ENCODE data around the gene SHB. TPM values are rescaled to one million over a fixed set of nuclear protein-coding genes. Genes with fewer than 3 reads are reported as not detected.

Gene SHB
- total RNA-seq, 1 experiment from 2014 or later = 29.6 TPM

DNA sequence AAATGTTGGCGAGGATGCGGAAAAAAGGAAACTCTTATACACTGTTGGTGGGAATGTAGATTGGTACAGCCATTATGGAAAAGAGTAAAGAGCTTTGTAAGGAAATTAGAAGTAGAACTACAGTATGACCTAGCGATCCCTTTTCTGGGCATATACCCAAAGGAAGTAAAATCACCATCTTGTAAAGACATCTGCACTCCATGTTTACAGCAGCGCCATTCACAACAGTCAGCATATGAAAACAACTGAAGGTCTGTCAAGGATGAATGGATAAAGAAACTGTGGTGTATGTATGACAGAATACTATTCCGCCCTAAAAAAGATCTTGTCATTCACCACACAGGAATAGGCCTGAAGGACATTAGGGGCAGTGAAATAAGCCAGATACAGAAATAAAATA, 137.4 kb downstream of the SHB start:
- intact Hi-C loops (cut with micrococcal nuclease) = no loop called here
- no TSS peak for BruUV-seq (replicated peaks)
- H3K9me3 Mint-ChIP-seq (ENCODE audit: unreplicated experiment) = no peaks in the 10 kb centered on the region
- H3K36me3 Mint-ChIP-seq (ENCODE audit: insufficient read depth, unreplicated experiment) = no peaks in the 10 kb centered on the region
- ChIA-PET POLR2A (interaction anchor here (0.6 kb wide), 1 partner anchor 231 kb away, joined by 3 read pairs; no protein-coding TSS in a partner anchor), CTCF (interaction anchor here (1.0 to 1.5 kb wide), 2 partner anchors 10 to 431 kb away, joined by 3 to 4 read pairs; no protein-coding TSS in a partner anchor)
- no peak overlapping the region for H3K27ac Mint-ChIP-seq (ENCODE audit: low read depth, unreplicated experiment)
- peaks cover 8% of the 10 kb centered on the region for H3K4me1 Mint-ChIP-seq (ENCODE audit: insufficient read depth, unreplicated experiment)
- no peak overlapping the region for H3K4me3 Mint-ChIP-seq (ENCODE audit: unreplicated experiment)
- H3K27me3 Mint-ChIP-seq (ENCODE audit: insufficient read depth, unreplicated experiment) = no peaks in the 10 kb centered on the region
- TF ChIP-seq, protein P1, sequence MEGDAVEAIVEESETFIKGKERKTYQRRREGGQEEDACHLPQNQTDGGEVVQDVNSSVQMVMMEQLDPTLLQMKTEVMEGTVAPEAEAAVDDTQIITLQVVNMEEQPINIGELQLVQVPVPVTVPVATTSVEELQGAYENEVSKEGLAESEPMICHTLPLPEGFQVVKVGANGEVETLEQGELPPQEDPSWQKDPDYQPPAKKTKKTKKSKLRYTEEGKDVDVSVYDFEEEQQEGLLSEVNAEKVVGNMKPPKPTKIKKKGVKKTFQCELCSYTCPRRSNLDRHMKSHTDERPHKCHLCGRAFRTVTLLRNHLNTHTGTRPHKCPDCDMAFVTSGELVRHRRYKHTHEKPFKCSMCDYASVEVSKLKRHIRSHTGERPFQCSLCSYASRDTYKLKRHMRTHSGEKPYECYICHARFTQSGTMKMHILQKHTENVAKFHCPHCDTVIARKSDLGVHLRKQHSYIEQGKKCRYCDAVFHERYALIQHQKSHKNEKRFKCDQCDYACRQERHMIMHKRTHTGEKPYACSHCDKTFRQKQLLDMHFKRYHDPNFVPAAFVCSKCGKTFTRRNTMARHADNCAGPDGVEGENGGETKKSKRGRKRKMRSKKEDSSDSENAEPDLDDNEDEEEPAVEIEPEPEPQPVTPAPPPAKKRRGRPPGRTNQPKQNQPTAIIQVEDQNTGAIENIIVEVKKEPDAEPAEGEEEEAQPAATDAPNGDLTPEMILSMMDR (IDR thresholded peaks at IDR 0.05; ENCODE audit: unreplicated experiment) = no peak
- DNase-seq (ENCODE audit: unreplicated experiment) = no peak

DNA sequence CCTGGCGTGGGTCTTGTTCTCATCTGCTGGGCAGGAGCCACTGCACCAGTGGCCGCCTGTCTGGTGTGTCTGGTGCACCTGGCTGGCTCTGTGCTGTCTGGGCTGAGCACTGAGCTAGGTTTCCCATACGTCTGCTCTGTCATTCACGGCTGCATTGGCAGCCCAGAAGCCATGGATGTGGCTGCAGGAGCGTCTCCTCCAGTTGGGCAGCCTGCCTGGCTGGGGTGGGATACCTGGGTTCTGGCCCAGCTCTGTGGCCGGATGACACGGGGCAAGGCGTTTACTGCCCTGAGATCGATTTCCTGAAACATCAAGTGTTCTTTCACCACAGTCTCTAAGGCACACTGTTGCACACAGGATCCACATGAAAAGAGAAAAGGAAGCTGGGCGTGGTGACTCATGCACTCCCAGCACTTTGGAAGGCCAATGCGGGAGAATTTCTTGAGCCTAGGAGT, 139.6 kb downstream of the SHB start:
- Mint-ChIP-seq H3K36me3 (ENCODE audit: insufficient read depth, unreplicated experiment) (no peaks in the 10 kb centered on the region), H3K27me3 (ENCODE audit: insufficient read depth, unreplicated experiment) (no peaks in the 10 kb centered on the region), H3K4me1 (ENCODE audit: insufficient read depth, unreplicated experiment) (peaks cover 13% of the 10 kb centered on the region), H3K9me3 (ENCODE audit: unreplicated experiment) (no peaks in the 10 kb centered on the region), H3K4me3 (ENCODE audit: unreplicated experiment) (no peak overlapping the region), H3K27ac (ENCODE audit: low read depth, unreplicated experiment) (no peak overlapping the region)
- intact Hi-C loops (cut with micrococcal nuclease) = no loop called here
- ChIA-PET POLR2A (interaction anchor here (0.5 to 0.7 kb wide), 3 partner anchors 11 to 127 kb away, joined by 3 to 4 read pairs (median 3); no protein-coding TSS in a partner anchor), CTCF (interaction anchor here (1.0 to 1.5 kb wide), 3 partner anchors 9 to 158 kb away, joined by 3 to 4 read pairs (median 3); partner anchors contain the start of gene SHB)
- TF ChIP-seq, protein P1 (IDR thresholded peaks at IDR 0.05; ENCODE audit: unreplicated experiment) = no peak
- BruUV-seq (replicated peaks) = no TSS peak
- peak; percentile 87 for DNase-seq (ENCODE audit: unreplicated experiment)

DNA sequence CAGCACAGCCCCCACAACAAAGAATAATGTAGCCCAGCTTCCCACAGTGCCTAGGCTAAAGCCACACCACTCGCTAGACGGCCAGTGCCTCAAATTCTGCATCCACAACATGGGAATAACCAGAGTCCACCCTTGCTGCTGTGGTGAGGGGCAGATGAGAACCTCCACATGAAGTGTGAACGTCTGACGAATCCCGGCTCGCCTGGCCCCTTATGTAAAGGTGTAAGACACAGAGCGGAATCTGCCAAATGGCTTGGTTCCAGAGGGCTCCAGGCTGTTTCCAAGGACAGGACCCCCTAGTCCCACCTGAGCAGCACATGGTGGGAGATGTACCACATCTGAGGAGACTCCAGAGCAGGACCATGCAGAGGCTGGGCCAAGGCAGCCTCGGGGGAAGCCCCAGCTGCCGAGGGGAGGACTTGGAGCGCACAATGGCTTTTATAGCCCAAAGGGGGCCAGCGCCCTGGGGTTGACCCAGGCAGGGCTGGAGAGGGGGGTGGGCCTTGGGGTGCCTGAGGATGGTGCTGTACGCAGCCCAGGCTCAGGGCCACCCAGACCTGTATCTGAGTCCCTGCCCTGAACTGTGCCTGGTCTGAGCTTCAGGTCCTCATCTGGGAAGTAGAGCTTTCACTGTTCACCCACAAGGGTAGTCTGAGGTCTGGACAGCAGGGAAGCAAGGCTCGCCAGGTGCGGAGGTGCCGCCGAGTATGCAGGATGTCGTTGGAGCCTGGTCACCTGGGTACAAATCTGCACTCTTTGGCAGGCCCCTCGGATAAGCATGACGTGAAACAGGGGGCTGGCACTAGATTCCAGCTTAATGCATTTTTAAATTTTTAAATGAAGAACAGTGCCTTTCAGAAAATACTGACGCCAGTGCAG, 140.2 kb downstream of the SHB start:
- no peak for DNase-seq (ENCODE audit: unreplicated experiment)
- TF ChIP-seq, protein P1 (IDR thresholded peaks at IDR 0.05; ENCODE audit: unreplicated experiment) = no peak
- Mint-ChIP-seq H3K36me3 (ENCODE audit: insufficient read depth, unreplicated experiment) (no peaks in the 10 kb centered on the region), H3K27me3 (ENCODE audit: insufficient read depth, unreplicated experiment) (no peaks in the 10 kb centered on the region), H3K9me3 (ENCODE audit: unreplicated experiment) (no peaks in the 10 kb centered on the region), H3K27ac (ENCODE audit: low read depth, unreplicated experiment) (no peak overlapping the region), H3K4me1 (ENCODE audit: insufficient read depth, unreplicated experiment) (peaks cover 13% of the 10 kb centered on the region), H3K4me3 (ENCODE audit: unreplicated experiment) (no peak overlapping the region)
- ChIA-PET CTCF (interaction anchor here (0.7 to 1.5 kb wide), 4 partner anchors 8 to 159 kb away, joined by 3 to 4 read pairs (median 3); partner anchors contain the start of gene SHB), POLR2A (interaction anchor here (0.5 kb wide), 1 partner anchor 128 kb away, joined by 3 read pairs; no protein-coding TSS in a partner anchor)
- intact Hi-C loops (cut with micrococcal nuclease) = no loop called here
- no TSS peak for BruUV-seq (replicated peaks)
